HepG2 (cell line): ENCODE measurements around the gene KRTAP5-1. TPM values are rescaled to one million over a fixed set of nuclear protein-coding genes. Genes with fewer than 3 reads are reported as not detected.

Source experiments
- ATAC-seq: fragments of 200-7000 bp; cut with Tn5 transposase; 3 replicates; pipeline ENCODE4 v1.9.1; 2020; ENCODE audit warnings: mild to moderate bottlenecking, moderate library complexity
- BruUV-seq: library from RNA; stranded (reverse); fragments of 400-500 nt; replicated peaks from 2 replicates; lab custom pipeline; 2021; lab: Mats Ljungman, UMichigan
- CTCF ChIA-PET: fragments of 300-600 bp; formaldehyde crosslinking; extraction: SDS; loops from one replicate; lab custom pipeline; 2021; ENCODE audit warnings: low total read pairs, inconsistent platforms, low intra/inter-chr PET ratio; lab: Yijun Ruan, JAX
- POLR2A ChIA-PET: fragments of 350-600 bp; sonication (Branson Sonifier 250); formaldehyde crosslinking; loops from one replicate; lab custom pipeline; 2020; ENCODE audit warnings: antibody characterized with exemption, inconsistent platforms; lab: Yijun Ruan, JAX
- DNase-seq: peaks from one replicate; pipeline ENCODE4 v3.0.0-alpha.2; 2015; ENCODE audit warnings: low spot score
- FAIRE-seq: peaks from 3 replicates; lab custom pipeline; 2011; peaks lifted over from hg19 to GRCh38; lab: Jason Lieb, UNC
- H2AFZ ChIP-seq: one replicate; pipeline ENCODE4 v1.6.1; 2011; ENCODE audit warnings: low read length, inconsistent platforms
- H3K27ac ChIP-seq: fragments of 300-600 bp; 3 replicates; pipeline ENCODE4 v1.8.0; 2011; ENCODE audit warnings: mixed run types, mild to moderate bottlenecking, mixed read lengths, low read length, inconsistent platforms; ENCODE audit not compliant: insufficient read depth; ENCODE audit errors: extremely low read length
- H3K27me3 ChIP-seq, 2 experiments: fragments of 200-600 bp in 1 of 2; 2 replicates in 1 of 2; 3 replicates in 1 of 2; pipeline versions ENCODE4 v1.6.0 to v1.8.0; 2011; ENCODE audit warnings: low read length in 2 of 2, mild to moderate bottlenecking in 2 of 2, moderate library complexity in 2 of 2, inconsistent platforms in 1 of 2; ENCODE audit not compliant: insufficient read depth in 2 of 2, control insufficient read depth in 1 of 2
- H3K36me3 ChIP-seq, 2 experiments: fragments of 200-600 bp in 1 of 2; replicated peaks in 1 of 2; 2 replicates in 1 of 2; 3 replicates in 1 of 2; pipeline versions ENCODE4 v1.5.1 to v1.8.0; 2011; ENCODE audit warnings: low read length in 2 of 2, inconsistent platforms in 1 of 2; ENCODE audit not compliant: insufficient read depth in 2 of 2, control insufficient read depth in 1 of 2
- H3K4me1 ChIP-seq: 2 replicates; pipeline ENCODE4 v1.5.1; 2012; ENCODE audit warnings: low read length, inconsistent platforms; ENCODE audit not compliant: insufficient read depth
- H3K4me2 ChIP-seq: 2 replicates; pipeline ENCODE4 v1.6.0; 2011; ENCODE audit warnings: low read depth, low read length, inconsistent platforms
- H3K4me3 ChIP-seq, 3 experiments: fragments of 200-600 bp in 1 of 3; sonication (generic), shearing (Covaris generic) in 1 of 3; replicated peaks in 1 of 3; 2 replicates each; pipeline ENCODE4 v1.5.1; 2011 to 2016; ENCODE audit warnings: low read length in 3 of 3, inconsistent platforms in 2 of 3, low read depth in 2 of 3, mild to moderate bottlenecking in 2 of 3, control low read depth in 1 of 3, mixed read lengths in 1 of 3; ENCODE audit not compliant: insufficient read depth in 1 of 3
- H3K79me2 ChIP-seq: one replicate; pipeline ENCODE4 v1.6.1; 2011; ENCODE audit warnings: low read length, inconsistent platforms; ENCODE audit not compliant: insufficient read depth
- H3K9ac ChIP-seq: 2 replicates; pipeline ENCODE4 v1.6.0; 2011; ENCODE audit warnings: mild to moderate bottlenecking, low read depth, low read length, inconsistent platforms; ENCODE audit not compliant: insufficient read depth
- H3K9me3 ChIP-seq: 2 replicates; pipeline ENCODE4 v1.5.1; 2012; ENCODE audit warnings: mild to moderate bottlenecking, low read length
- H4K20me1 ChIP-seq: 2 replicates; pipeline ENCODE4 v1.6.0; 2011; ENCODE audit warnings: inconsistent platforms, mild to moderate bottlenecking, low read length, moderate library complexity; ENCODE audit not compliant: insufficient read depth
- ARID5B ChIP-seq: IDR thresholded peaks from 2 replicates; pipeline ENCODE4 v1.4.0; 2020; ENCODE audit warnings: mild to moderate bottlenecking, missing genetic modification reagents
- DBP ChIP-seq: sonication (generic); formaldehyde crosslinking; IDR thresholded peaks from 2 replicates; pipeline ENCODE4 v1.4.0; 2020; ENCODE audit warnings: missing genetic modification reagents; ENCODE audit errors: not compliant biosample characterization
- HNRNPH1 ChIP-seq: fragments of 200-400 bp; formaldehyde crosslinking; optimal IDR thresholded peaks from 2 replicates; pipeline ENCODE3; 2017; ENCODE audit warnings: mild to moderate bottlenecking, low read depth, low read length
- NR3C1 ChIP-seq: sonication (generic); formaldehyde crosslinking; IDR thresholded peaks from 2 replicates; pipeline ENCODE4 v1.4.0; 2020; ENCODE audit warnings: missing genetic modification reagents
- RNF219 ChIP-seq: sonication (generic); formaldehyde crosslinking; IDR thresholded peaks from 2 replicates; pipeline ENCODE4 v1.5.0; 2020; ENCODE audit warnings: mild to moderate bottlenecking, missing genetic modification reagents
- SPEN ChIP-seq: sonication (generic); formaldehyde crosslinking; IDR thresholded peaks from 2 replicates; pipeline ENCODE4 v1.5.1; 2020; ENCODE audit warnings: low read depth, mild to moderate bottlenecking, missing genetic modification reagents
- ZKSCAN8 ChIP-seq: IDR thresholded peaks from 2 replicates; pipeline ENCODE4 v1.6.1; 2016; ENCODE audit warnings: borderline replicate concordance, missing genetic modification reagents, missing compliant biosample characterization
- ZNF124 ChIP-seq: sonication (generic); formaldehyde crosslinking; IDR thresholded peaks from 2 replicates; pipeline ENCODE4 v1.4.0; 2020; ENCODE audit warnings: missing genetic modification reagents
- ZNF296 ChIP-seq: sonication (generic); formaldehyde crosslinking; conservative IDR thresholded peaks from 2 replicates; pipeline ENCODE4 v1.5.0; 2020; ENCODE audit warnings: mild to moderate bottlenecking, missing genetic modification reagents
- ZNF430 ChIP-seq: sonication (generic); formaldehyde crosslinking; IDR thresholded peaks from 2 replicates; pipeline ENCODE4 v1.9.0; 2021; ENCODE audit warnings: mild to moderate bottlenecking, missing genetic modification reagents
- ZNF556 ChIP-seq: sonication (generic); formaldehyde crosslinking; IDR thresholded peaks from 2 replicates; pipeline ENCODE4 v1.4.0; 2020; ENCODE audit warnings: mild to moderate bottlenecking, missing genetic modification reagents, borderline replicate concordance
- WGBS: methylation state at CpG from one replicate; pipeline ENCODE4 v1.1.6; 2017; ENCODE audit warnings: low lambda C conversion rate; 5-methylcytosine and 5-hydroxymethylcytosine counted together
- in situ Hi-C: cut with HindIII; loops from 2 replicates; pipeline ENCODE4 v1.10.0; 2017; ENCODE audit warnings: low pct_unique_long_range_greater_than_20kb; ENCODE audit not compliant: extremely low pct_ligation_motif_present
- intact Hi-C: fragments of 100-400 bp; cut with micrococcal nuclease; formaldehyde crosslinking; loops from one replicate; pipeline ENCODE4 v1.10.0; 2022; ENCODE audit not compliant: unreplicated experiment
- polyA plus RNA-seq, 8 experiments: library from polyadenylated mRNA; depleted of rRNA in 3 of 8; stranded (reverse) in 7 of 8; unstranded in 1 of 8; fragments of >200 nt; fragmentation: Illumina TruSeq in 4 of 8; extraction: Trizol in 4 of 8; gene quantifications; 2 replicates each; pipeline versions ENCODE4 v1.2.1 to v1.2.3, GENCODE V29; 2011 to 2016; ENCODE audit warnings: low read depth in 4 of 8, missing spikeins in 1 of 8, mixed read lengths in 1 of 8; ENCODE audit not compliant: insufficient read depth in 1 of 8
- total RNA-seq, 5 experiments: library from RNA; depleted of rRNA; stranded (reverse); fragments of >200 nt; fragmentation: Illumina TruSeq; extraction: Trizol; gene quantifications; 2 replicates each; pipeline ENCODE4 v1.2.3, GENCODE V29; 2016; ENCODE audit warnings: low read depth in 1 of 5

Gene KRTAP5-1
- total and polyA plus RNA-seq, 2 of the 13 experiments (the other 11 are each of a cell fraction or from before 2014, with no cell fraction given) = not detected

GRCh38 chr11:1632053-1632714 is 47.1 kb upstream of the KRTAP5-1 start:
- no peak for FAIRE-seq
- in situ Hi-C loops (no loop called here), intact Hi-C loops (no loop called here)
- no peak overlapping the region for H3K27ac ChIP-seq
- H3K27me3 ChIP-seq = peaks cover 12 to 64% of the 10 kb centered on the region in 2 experiments
- no peak for DNase-seq
- POLR2A ChIA-PET = no interaction called here
- BruUV-seq = no TSS peak
- no peak overlapping the region for H2AFZ ChIP-seq
- H3K79me2 ChIP-seq = no peaks in the 10 kb centered on the region
- 0% methylated on average over 4 of the region's 11 CpGs for WGBS
- no peak overlapping the region for H3K9ac ChIP-seq
- H4K20me1 ChIP-seq = no peaks in the 10 kb centered on the region
- H3K4me3 ChIP-seq = no peak overlapping the region
- H3K4me1 ChIP-seq = no peaks in the 10 kb centered on the region
- H3K9me3 ChIP-seq = no peaks in the 10 kb centered on the region
- H3K36me3 ChIP-seq = no peaks in the 10 kb centered on the region
- ATAC-seq = no peak
- TF ChIP-seq ZKSCAN8 (no peak), SPEN (CRISPR knock-in tag) (no peak), DBP (CRISPR knock-in tag) (no peak), ZNF430 (CRISPR knock-in tag) (no peak), NR3C1 (CRISPR knock-in tag) (no peak), ZNF296 (no peak), ARID5B (no peak), HNRNPH1 (no peak), ZNF556 (CRISPR knock-in tag) (no peak), ZNF124 (no peak), RNF219 (CRISPR knock-in tag) (no peak)
- no peak overlapping the region for H3K4me2 ChIP-seq
- CTCF ChIA-PET = no interaction called here
